Chondrocyte (in vitro differentiated cells): ENCODE results near the gene OTP. TPM values are rescaled to one million over a fixed set of nuclear protein-coding genes. Genes with fewer than 3 reads are reported as not detected.

Experiments
- DNase-seq: peaks from one replicate; pipeline ENCODE4 v3.0.0; 2021; ENCODE audit warnings: mixed read lengths, low spot score
- H3K27ac Mint-ChIP-seq: one replicate; pipeline ENCODE4 v1.8.0; 2021; ENCODE audit warnings: mild to moderate bottlenecking, moderate library complexity, mixed read lengths; ENCODE audit not compliant: unreplicated experiment
- H3K27me3 Mint-ChIP-seq: 2 replicates; pipeline ENCODE4 v1.8.0; 2021; ENCODE audit warnings: low read depth, mixed read lengths
- H3K36me3 Mint-ChIP-seq: 2 replicates; pipeline ENCODE4 v1.8.0; 2021; ENCODE audit warnings: low read depth, mixed read lengths
- H3K4me1 Mint-ChIP-seq: 2 replicates; pipeline ENCODE4 v1.8.0; 2021; ENCODE audit warnings: low read depth, mild to moderate bottlenecking, mixed read lengths
- H3K4me3 Mint-ChIP-seq: one replicate; pipeline ENCODE4 v1.8.0; 2021; ENCODE audit warnings: mild to moderate bottlenecking, moderate library complexity, mixed read lengths; ENCODE audit not compliant: unreplicated experiment
- H3K9me3 Mint-ChIP-seq: 2 replicates; pipeline ENCODE4 v1.8.0; 2021; ENCODE audit warnings: low read depth, mixed read lengths
- total RNA-seq: library from RNA; stranded (reverse); gene quantifications from 3 replicates; pipeline ENCODE4 v1.2.1, GENCODE V29; 2021
- TF ChIP-seq, protein P1 (sequence below): fragments of 200-600 bp; sonication (generic); IDR thresholded peaks from 2 replicates; pipeline ENCODE4 v1.5.0; 2021; ENCODE audit warnings: antibody characterized with exemption, mild to moderate bottlenecking, moderate library complexity

Gene OTP
- total RNA-seq, 1 donor from 2014 or later: not detected

- peaks cover 4% of the 10 kb centered on the region for H3K36me3 Mint-ChIP-seq
- no peak overlapping the region for H3K4me3 Mint-ChIP-seq
- DNase-seq: no peak
- peaks cover 14% of the 10 kb centered on the region for H3K4me1 Mint-ChIP-seq
- TF ChIP-seq, protein P1, sequence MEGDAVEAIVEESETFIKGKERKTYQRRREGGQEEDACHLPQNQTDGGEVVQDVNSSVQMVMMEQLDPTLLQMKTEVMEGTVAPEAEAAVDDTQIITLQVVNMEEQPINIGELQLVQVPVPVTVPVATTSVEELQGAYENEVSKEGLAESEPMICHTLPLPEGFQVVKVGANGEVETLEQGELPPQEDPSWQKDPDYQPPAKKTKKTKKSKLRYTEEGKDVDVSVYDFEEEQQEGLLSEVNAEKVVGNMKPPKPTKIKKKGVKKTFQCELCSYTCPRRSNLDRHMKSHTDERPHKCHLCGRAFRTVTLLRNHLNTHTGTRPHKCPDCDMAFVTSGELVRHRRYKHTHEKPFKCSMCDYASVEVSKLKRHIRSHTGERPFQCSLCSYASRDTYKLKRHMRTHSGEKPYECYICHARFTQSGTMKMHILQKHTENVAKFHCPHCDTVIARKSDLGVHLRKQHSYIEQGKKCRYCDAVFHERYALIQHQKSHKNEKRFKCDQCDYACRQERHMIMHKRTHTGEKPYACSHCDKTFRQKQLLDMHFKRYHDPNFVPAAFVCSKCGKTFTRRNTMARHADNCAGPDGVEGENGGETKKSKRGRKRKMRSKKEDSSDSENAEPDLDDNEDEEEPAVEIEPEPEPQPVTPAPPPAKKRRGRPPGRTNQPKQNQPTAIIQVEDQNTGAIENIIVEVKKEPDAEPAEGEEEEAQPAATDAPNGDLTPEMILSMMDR: no peak
- peaks cover 90% of the 10 kb centered on the region for H3K27me3 Mint-ChIP-seq
- H3K9me3 Mint-ChIP-seq: no peaks in the 10 kb centered on the region
- H3K27ac Mint-ChIP-seq: no peak overlapping the region
These were observed 7.6 kb upstream of the OTP start for GRCh38 chr5:77645995-77646639.

DNA sequence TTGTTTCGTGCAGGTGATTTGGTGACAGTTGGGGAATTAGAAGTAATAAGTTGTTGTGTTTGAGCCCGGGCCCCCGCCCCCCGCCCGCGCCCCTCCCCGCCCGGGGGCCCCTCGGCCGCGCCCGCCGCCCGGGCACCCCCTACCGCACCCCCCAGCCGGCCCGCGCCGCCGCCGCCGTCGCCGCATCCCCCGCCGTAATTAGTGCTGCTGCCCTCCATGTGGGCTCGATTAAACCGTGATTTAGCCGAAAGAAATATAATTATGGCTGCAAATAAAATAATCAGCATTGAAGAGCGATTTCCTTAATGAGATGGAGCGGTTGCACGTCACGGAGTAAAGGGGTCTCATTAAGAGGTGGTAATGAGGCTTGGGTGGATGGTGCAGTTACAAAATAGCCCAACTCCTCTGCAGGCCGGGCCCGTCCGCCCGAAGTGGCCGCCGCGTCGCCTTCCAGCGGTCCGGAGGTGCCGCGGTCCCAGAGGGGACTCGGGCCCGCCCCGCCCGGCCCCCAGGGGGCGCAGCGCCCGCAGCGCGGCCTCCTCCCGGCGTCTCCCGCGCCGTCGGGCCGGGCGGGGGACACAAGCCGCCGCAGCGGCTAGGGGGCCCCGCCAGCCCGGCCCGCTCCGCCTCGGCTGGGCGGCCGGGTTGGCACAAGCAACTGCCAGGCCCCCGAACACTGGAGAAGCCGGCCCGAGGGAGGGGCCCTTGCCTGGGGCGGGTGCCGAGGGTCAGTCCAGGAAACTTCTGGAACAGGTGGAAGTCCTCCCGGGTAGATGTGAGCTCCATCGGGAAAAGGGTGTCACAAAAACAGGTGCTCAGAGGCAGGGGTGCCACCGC is 6.9 kb upstream of the OTP start:
- TF ChIP-seq, protein P1: peak; percentile 75
- H3K27ac Mint-ChIP-seq: no peak overlapping the region
- H3K27me3 Mint-ChIP-seq: peaks cover 91% of the 10 kb centered on the region
- peak overlapping the region; percentile 33 for H3K4me3 Mint-ChIP-seq
- no peaks in the 10 kb centered on the region for H3K9me3 Mint-ChIP-seq
- no peak for DNase-seq
- H3K4me1 Mint-ChIP-seq: peaks cover 20% of the 10 kb centered on the region
- peaks cover 6% of the 10 kb centered on the region for H3K36me3 Mint-ChIP-seq

- peaks cover 6% of the 10 kb centered on the region for H3K36me3 Mint-ChIP-seq
- peaks cover 21% of the 10 kb centered on the region for H3K4me1 Mint-ChIP-seq
- no peaks in the 10 kb centered on the region for H3K9me3 Mint-ChIP-seq
These were observed 6.1 kb upstream of the OTP start for GRCh38 chr5:77644371-77645157.

DNA sequence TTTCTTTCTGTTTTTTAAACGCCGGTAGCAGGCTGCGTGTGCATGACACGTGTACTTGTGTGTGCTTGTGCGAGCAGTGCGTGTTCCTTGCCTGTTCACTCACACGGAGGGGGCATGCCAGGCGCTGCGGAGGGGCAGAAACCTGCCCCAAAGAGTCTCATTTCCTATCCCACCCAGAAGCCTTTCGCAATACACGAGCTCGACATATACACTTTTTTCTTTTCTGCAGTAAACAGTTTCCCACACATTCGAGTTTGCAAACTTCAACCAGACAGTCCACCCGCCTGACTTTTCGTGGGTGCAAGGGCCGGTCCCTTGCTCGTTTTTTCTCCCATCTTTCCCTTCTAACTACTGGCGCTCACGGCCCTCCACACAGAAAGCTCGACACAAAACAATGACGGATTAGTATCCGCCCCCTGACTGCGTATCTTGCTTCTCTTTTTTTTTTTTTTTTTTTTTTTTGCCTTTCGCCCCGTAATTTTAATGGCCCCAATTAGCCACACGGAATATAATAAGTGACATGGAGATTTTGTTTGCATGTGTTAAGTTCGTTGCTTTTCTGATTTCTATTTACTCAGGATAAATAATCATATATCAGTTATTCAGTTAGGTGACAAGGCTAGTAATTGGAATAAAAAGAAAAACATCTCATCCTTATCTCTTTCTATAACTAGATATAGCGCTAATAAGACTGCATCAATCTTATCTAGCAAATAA is 5.3 kb upstream of the OTP start:
- H3K4me1 Mint-ChIP-seq: peaks cover 24% of the 10 kb centered on the region
- TF ChIP-seq, protein P1: no peak
- no peak for DNase-seq
- peaks cover 88% of the 10 kb centered on the region for H3K27me3 Mint-ChIP-seq
- H3K4me3 Mint-ChIP-seq: no peak overlapping the region
- H3K36me3 Mint-ChIP-seq: peaks cover 6% of the 10 kb centered on the region
- H3K9me3 Mint-ChIP-seq: no peaks in the 10 kb centered on the region
- H3K27ac Mint-ChIP-seq: no peak overlapping the region

More at GRCh38 chr5:77644371-77645157, 6.1 kb upstream of the OTP start:
- TF ChIP-seq, protein P1: no peak
- Mint-ChIP-seq H3K27ac (no peak overlapping the region), H3K27me3 (peaks cover 91% of the 10 kb centered on the region), H3K4me3 (peak overlapping the region; percentile 33)
- DNase-seq: no peak
